ENCODE measurements around the gene INSIG2. TPM values are rescaled to one million over a fixed set of nuclear protein-coding genes. Genes with fewer than 3 reads are reported as not detected.

The INSIG2 gene
- total and polyA plus RNA-seq, 2 of the 8 experiments (the other 6 are each of a cell fraction or from before 2014, with no cell fraction given) = 7.0 to 11.2 TPM

GRCh38 chr2:118094503-118094902 lies 6.2 kb downstream of the INSIG2 start:
- H4K8ac ChIP-seq (ENCODE audit: extremely low read depth, insufficient read depth, low read length) = no peak overlapping the region
- no peak overlapping the region for H2BK5ac ChIP-seq (ENCODE audit: low read depth, low read length)
- no peaks in the 10 kb centered on the region; the same call in 1 of the 2 replicates for H3K23me2 ChIP-seq (ENCODE audit: low read depth, low read length)
- 0 out of 8 replicates have a peak, but pooled peaks cover 0 to 3% (median 0%) of the 10 kb centered on the region in 4 experiments for H3K36me3 ChIP-seq (ENCODE audit: control insufficient read depth in 2 of 4, insufficient read depth in 4 of 4, low read length in 3 of 4)
- no peak overlapping the region for H3K27ac ChIP-seq (ENCODE audit: low read depth, low read length)
- ChIA-PET POLR2A (ENCODE audit: partially characterized antibody) (interaction anchor here (1.3 kb wide), 1 partner anchor 10 kb away, joined by 6 read pairs; no protein-coding TSS in a partner anchor), CTCF (ENCODE audit: partially characterized antibody) (interaction anchor here (0.7 to 1.4 kb wide), 3 partner anchors 14 to 48 kb away, joined by 3 read pairs; no protein-coding TSS in a partner anchor)
- H4K20me1 ChIP-seq (replicated peaks in 1 of 2; ENCODE audit: control insufficient read depth in 1 of 2, insufficient read depth in 2 of 2, low read length in 2 of 2) = no peaks in the 10 kb centered on the region
- no peak overlapping the region for H2AFZ ChIP-seq (ENCODE audit: low read length)
- no peak overlapping the region for H2BK15ac ChIP-seq (ENCODE audit: low read length)
- no peak overlapping the region for H3K14ac ChIP-seq (ENCODE audit: insufficient read length)
- 91% methylated on average over 2 of the region's 2 CpGs; no CpG with 5 or more reads in 1 of the 2 experiments for WGBS, 2 experiments (ENCODE audit: extremely low coverage in 1 of 2, insufficient coverage in 1 of 2, insufficient read length in 1 of 2, insufficient replicate concordance in 2 of 2, low coverage in 1 of 2, low lambda C conversion rate in 2 of 2, missing lambda C conversion rate in 1 of 2)
- TF ChIP-seq RAD21 (IDR thresholded peaks at IDR 0.05 in 1 of 2, conservative IDR thresholded peaks at IDR 0.05 in 1 of 2; ENCODE audit: low read depth in 2 of 2, low read length in 2 of 2) = no peak
- no peak overlapping the region for H4K91ac ChIP-seq (replicated peaks; ENCODE audit: insufficient read length, low read length)
- no peak overlapping the region for H2AK5ac ChIP-seq (ENCODE audit: low read depth, low read length)
- H4K5ac ChIP-seq (ENCODE audit: insufficient read length, low read depth, low read length) = no peak overlapping the region
- no peaks in the 10 kb centered on the region for H3K27me3 ChIP-seq (replicated peaks in 1 of 4; ENCODE audit: control insufficient read depth in 3 of 4, extremely low read depth in 1 of 4, insufficient read depth in 3 of 4, low read length in 3 of 4)
- H2BK20ac ChIP-seq (ENCODE audit: low read length) = no peak overlapping the region
- H3K9ac ChIP-seq (replicated peaks in 1 of 4; ENCODE audit: extremely low read depth in 1 of 4, low read depth in 3 of 4, low read length in 3 of 4) = no peak overlapping the region
- H3K23ac ChIP-seq (ENCODE audit: insufficient read length) = no peak overlapping the region
- no peak for DNase-seq (ENCODE audit: low read depth in 1 of 2, low spot score in 2 of 2)
- H3K4me3 ChIP-seq (ENCODE audit: extremely low read depth in 1 of 4, insufficient read depth in 2 of 4, low read depth in 3 of 4, low read length in 4 of 4) = no peak overlapping the region
- no peak overlapping the region for H2BK12ac ChIP-seq (ENCODE audit: low read depth, low read length)
- no peak overlapping the region for H2BK120ac ChIP-seq (replicated peaks; ENCODE audit: low read depth, low read length)
- H3K56ac ChIP-seq (replicated peaks; ENCODE audit: insufficient read length, low read depth, low read length) = no peak overlapping the region
- no peaks in the 10 kb centered on the region; the same call in 1 of the 2 replicates for H3K79me1 ChIP-seq (ENCODE audit: low read depth, low read length)
- no peak for FAIRE-seq
- H3K4me2 ChIP-seq (ENCODE audit: insufficient read depth in 1 of 2, low read depth in 2 of 2, low read length in 2 of 2) = no peak overlapping the region
- H3K79me2 ChIP-seq (ENCODE audit: control insufficient read depth in 1 of 2, insufficient read depth in 2 of 2, low read length in 2 of 2) = peaks cover 2 to 63% of the 10 kb centered on the region in 2 experiments; a peak in 2 of 4 replicates
- peaks cover under 1 to 3% (median under 1%) of the 10 kb centered on the region in 4 experiments; a peak in 4 of 7 replicates for H3K4me1 ChIP-seq (replicated peaks in 1 of 4; ENCODE audit: control insufficient read depth in 3 of 4, insufficient read depth in 4 of 4, low read length in 3 of 4)
- no peak overlapping the region for H3K18ac ChIP-seq (ENCODE audit: extremely low read depth, low read length)
- H3K9me3 ChIP-seq (ENCODE audit: insufficient read depth in 2 of 2, low read depth in 1 of 2, low read length in 1 of 2) = no peaks in the 10 kb centered on the region
- no peak overlapping the region for H3K4ac ChIP-seq (replicated peaks; ENCODE audit: insufficient read length, low read depth, low read length)
